CD4-positive, alpha-beta T cell treated with Interleukin-21 for 1 hour (primary cell): ENCODE data around the gene C1QTNF8.

Source experiments
- DNase-seq: peaks from one replicate; pipeline ENCODE4 v3.0.0-alpha.2; 2020

Gene C1QTNF8

DNA sequence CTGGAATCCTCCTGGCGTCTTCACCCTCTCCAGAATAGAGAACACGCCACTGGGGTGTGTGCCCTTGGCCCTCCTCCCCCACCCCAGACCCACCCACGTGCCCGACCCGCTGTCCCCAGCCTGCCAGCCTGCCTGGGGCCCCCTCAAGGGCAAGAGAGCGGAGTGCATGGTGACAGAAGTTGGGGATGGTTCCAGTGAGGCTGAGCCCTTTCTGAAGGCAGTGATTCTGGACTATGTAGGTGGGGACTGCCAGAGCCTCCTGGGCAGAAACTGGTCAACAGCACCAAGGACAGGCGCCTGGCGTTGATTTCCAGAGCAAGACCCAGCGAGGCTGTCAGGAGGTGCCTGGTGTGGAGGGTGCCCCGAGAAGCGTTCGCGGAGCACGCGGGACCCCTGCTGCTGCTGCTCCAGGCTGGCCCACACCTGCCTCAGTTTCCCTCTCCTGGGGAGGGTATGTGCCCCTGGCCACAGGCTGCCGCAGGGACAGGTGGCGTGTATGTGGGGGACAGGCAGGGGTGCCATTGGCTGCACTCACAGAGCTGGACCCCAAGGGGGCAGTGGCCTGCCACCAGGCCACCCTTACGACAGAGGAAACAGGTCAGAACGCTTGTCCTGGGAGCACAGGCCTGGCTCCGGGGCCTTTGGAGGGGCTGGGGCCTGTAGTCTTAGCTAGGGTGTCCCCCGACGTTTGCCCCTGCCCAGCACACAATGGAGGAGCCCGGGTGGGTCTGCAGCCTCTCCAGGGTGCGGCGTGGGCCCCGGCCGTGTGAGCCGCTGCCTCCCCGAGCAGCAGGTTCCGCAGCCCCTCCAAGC is 22.3 kb downstream of the C1QTNF8 start:
- no peak for DNase-seq

DNA sequence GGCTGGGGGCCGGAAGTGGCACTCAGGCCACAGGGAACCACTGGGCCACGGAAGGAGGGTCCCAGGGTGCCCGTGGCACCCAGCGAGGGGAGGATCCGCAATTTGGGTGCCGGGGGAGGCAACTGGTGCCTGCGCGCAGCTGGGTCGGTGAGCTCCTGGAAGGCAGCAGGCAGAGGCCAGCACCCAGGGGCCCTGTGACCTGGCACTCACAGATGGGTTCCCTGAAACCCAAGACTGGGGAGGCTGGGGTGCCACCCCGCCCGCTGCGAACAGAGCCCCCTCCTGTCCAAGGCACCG is 22.8 kb downstream of the C1QTNF8 start:
- DNase-seq = no peak

DNA sequence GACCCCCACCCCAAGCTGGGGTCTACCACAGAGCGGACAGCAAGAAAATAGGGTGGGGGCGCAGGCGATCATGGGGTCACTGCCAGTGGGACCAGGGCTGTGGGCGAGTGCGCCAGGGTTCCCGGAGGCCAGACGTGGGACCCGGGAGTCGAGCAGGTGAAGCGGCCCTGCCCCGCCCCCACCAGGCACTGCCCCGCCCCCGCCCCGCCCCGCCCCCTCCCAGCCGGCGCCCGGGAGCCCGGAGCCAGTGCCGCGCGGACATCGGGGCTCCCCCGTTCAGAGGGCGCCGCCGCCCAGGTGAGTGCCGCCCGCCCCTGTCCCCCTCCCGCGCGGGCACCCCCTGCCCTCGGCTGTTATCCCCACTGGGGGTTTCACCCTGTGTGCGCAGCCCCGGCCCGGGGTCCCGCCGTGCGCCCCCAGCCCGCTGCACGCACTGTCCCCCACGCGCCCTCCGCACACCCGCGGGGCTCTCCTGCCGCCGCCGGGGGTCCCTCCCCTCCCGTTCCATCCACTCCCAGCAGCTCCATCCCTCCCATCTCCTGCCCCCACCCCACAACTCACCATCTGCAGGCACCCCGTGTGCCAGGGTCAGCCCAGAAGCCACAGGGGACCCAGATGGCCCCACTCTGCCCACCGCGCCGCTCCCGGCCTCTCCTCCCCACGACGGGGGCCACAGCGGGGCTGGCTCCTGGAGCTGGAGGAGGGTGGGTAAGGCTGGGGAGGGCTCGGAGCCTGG is 23.4 kb downstream of the C1QTNF8 start, which contains the start of gene SSTR5:
TSS of gene SSTR5 (plus strand) at position 222 of the 736 bp plus-strand sequence. CDS start 6,122 bp downstream, outside the sequence.
- DNase-seq = no peak

DNA sequence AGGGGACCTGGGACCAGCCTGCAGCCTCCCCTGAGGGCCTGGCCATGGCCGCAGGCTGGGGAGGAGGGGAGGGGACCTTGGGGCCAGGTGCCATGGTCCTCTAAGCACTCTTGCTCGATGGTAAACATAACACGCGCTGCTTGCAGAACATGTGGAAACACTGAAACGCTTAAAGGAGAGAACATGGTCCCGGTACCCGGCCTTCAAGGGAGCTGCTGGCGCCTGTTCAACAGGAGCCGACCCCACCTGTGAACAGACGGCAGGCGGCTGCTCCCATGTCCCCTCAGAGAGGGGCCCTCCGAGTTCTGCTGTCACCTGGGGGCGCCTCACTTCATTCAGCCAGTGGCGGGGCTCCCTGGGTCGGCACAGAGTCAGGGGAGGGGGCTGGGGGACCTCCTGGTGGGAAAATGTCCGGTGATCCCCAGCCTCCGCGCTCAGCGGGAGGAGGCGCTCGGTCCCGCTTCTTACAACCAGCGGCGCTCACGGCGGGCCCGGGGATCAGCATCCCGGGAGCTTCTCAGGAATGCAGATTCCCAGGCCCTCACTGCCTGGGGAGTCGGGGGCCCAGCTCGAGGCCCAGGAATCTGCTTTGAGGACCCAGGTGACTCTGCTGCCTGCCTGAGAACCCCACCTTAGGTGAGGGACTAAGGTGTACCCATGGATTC is 24.4 kb downstream of the C1QTNF8 start:
- no peak for DNase-seq

DNA sequence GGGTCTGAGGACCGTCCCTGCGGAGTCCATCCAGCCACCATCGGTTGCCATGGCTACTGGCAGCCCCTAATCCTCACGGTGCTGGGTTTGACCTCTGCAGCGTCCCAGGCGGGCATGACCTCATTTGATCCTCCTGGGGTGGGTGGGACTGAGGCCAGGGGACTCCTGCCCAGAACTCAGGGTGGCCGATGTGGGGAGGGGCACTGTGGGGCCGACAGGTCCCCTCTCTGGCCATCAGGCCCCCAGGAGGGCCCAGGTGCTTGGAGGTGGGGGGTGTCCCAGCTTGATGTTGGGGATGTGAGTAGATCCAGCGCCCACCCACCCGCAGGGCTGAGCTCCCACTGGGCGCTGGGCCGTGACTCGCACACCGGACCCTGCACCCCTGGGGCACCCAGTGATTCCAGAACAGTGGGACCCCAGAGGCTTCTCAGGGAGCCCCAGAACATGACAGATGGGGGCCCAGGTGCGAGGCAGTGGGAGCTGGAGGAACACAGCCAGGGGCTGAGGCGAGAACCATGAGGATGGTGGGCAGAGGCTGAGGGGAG is 25.1 kb downstream of the C1QTNF8 start:
- no peak for DNase-seq

DNA sequence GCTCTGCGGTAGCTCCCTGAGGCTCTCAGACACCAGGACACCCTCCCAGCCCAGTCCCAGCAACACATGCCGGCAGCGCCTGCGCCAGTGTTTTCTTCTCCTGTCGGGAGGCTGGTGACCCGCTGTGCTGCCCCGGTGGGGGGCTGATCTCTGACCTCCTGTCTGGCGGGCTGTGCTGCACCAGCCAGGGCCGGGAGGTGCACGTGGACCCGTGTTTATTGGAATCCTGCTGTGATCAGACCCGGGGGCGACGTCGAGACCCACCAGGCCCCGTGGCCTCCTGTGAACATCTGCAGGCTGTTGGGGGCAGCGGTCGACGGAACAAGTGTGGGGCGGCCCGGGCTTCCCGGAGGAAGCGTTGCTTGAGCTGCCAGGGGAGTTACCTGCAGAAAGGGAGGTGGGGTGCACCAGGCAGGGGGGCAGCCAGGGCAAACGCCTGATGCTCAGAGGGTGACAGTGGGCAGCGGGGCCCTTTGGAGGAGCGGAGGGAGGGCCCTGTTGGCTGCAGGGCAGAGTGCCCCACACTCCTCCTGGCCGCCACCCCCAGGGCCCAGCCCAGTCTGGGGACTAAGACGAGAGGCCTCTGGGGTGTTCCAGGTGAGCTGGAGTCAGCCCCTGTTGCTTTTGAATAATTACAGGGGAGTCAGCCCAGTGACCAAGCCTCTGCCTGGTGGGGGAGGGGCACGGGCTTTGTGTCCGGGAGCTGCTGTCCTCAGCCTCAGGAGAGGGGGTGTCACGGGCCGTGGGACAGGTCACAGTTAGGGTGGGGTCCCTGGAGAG is 25.8 kb downstream of the C1QTNF8 start:
- DNase-seq = no peak

DNA sequence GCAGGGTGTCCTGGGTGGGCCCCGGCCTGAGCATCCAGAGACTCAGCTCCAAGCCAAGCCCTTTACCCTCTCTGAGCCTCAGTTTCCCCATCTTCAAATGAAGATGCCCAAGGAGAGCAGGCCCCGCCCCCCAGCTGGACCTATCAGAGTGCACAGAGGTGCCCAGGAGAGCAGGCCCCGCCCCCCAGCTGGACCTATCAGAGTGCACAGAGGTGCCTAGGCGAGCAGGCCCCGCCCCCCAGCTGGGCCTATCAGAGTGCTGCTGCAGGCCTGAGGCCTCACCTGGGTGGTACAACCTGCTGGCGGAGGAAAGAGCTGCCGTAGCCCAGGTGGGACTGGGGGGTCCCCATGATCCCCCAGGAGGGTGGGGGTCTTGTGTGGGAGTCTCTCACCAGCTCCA is 26.9 kb downstream of the C1QTNF8 start:
- DNase-seq = no peak

DNA sequence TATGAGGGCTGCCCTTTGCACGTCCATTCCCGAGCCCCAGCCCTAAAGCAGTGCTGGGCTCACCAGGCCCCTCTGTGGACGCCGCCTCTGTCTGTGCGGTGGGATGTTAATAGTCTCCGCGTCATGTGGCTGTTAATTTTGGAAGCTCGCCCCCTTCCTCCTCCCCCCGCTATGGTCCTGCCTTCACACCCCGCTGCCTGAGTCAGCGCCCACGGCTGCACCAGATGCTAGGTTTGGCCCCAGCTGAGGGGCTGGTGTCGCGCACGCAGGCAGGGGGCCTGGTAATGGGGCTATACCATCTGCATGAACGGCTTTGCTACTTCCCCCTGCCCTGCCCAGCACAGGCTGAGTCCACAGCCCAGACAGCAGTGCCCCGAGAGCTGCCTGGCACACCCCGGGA is 27.6 kb downstream of the C1QTNF8 start:
- no peak for DNase-seq

DNA sequence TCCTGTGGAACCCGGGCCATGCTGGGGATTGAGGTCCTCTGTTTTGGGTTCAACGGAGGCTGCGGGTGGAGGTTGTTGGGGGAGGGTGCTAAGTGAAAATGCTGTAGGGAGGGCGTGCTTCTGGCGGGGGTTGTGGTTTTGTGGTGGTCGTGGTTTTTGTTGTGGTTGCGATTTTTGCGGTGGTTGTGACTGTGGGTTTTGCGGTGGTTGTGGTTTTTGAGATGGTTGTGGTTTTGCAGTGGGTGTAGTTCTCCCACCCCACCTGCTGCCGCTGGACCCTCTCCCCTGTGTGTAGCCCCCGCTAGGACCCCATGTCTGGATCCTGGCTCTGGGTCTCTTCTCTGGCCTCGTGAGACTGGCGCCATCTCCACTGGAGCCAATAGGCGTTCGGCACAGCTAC is 28.4 kb downstream of the C1QTNF8 start:
- DNase-seq = no peak

DNA sequence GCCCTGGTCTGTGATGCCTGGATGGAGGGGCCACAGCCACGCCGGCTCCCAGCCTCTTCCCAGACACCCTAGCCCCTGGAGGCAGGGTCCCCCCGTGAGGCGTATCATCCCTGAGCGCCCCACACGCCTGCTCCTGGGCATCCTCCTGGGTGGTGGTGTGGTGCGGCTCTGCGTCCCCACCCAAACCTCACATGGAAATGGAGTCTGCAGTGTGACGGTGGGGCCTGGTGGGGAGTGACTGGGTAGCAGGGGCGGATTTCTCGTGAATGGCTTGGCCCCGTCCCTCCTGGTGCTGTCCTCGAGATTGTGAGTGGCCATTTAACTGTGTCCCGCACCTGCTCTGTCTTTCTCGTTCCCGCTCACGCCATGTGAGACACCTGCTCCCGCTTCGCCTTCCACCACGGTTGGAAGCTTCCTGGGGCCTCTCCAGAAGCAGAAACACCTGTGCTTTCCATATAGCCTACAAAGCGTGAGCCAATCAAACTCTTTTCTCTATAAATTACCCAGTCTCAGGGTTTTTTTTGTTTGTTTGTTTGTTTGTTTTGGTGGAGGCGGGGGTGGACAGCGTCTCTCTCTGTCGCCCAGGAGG is 29.4 kb downstream of the C1QTNF8 start:
- no peak for DNase-seq

DNA sequence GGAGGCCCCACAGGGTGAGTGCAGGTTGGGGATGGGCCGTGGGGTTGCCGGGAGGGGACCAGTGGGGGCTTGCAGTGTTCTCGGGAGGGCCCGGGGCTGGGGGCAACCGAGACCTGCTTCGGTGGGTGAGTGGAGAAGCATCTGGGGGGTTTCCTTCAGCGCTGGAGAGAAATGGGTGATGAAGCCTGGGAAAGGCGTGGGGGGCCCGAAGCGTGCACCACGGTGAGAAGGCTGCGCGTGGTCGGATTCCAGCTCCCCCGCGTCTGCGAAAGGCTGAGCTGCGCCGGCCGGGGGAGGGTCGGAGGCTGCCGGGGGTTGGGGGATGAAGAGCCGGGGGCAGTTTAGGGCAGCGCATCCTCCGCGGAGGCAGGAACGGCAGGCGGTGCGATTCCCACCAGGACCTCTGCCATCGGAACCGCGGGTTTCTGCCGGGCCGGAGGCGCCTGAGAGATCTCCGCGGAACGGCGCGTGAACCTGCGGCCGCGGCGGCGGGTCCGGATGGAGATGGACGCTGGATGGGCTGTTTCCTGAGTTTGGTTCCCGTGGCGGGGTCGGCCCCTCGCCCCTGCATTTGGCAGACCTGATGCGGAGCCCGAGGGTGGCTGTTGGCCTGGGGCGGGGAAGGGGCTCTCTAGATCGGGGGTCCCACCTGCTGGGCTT is 30.4 kb downstream of the C1QTNF8 start:
- DNase-seq = no peak

DNA sequence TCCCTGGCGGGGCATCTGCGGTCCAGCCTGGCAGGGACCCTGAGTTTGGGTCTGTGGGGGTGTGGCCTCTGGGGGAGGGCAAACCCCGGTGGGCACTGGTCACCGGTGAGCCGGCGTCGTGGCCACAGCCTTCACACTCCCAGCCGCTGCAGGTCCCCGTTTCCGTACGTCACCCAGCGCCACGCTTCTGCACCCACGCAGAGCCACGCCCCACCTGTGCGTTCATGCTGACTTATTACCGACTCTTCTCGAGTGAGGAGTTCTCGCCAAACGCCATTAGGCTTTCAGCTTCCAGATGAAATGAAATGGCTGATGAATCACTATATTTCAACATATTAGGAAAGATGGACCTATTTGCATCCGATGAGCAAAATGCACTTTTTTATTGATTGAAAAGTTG is 32.3 kb downstream of the C1QTNF8 start:
- no peak for DNase-seq

DNA sequence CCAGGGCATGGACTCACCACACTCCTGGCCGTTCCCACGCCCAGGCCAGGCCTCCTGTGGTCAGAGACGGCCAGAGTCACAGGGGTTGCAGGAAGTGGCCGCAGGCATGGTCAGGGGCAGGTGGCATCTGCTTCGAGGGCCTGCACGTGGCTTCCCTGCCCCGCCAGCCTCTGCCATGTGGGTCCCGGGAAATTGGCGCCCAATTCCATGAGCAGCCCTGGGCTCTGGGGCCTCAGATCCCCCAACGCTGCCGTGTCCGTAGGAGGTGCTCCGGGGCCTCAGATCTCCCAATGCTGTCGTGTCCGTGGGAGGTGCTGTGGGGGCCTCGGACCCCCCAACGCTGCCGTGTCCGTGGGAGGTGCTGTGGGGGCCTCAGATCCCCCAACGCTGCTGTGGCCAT is 33.1 kb downstream of the C1QTNF8 start:
- DNase-seq = no peak

DNA sequence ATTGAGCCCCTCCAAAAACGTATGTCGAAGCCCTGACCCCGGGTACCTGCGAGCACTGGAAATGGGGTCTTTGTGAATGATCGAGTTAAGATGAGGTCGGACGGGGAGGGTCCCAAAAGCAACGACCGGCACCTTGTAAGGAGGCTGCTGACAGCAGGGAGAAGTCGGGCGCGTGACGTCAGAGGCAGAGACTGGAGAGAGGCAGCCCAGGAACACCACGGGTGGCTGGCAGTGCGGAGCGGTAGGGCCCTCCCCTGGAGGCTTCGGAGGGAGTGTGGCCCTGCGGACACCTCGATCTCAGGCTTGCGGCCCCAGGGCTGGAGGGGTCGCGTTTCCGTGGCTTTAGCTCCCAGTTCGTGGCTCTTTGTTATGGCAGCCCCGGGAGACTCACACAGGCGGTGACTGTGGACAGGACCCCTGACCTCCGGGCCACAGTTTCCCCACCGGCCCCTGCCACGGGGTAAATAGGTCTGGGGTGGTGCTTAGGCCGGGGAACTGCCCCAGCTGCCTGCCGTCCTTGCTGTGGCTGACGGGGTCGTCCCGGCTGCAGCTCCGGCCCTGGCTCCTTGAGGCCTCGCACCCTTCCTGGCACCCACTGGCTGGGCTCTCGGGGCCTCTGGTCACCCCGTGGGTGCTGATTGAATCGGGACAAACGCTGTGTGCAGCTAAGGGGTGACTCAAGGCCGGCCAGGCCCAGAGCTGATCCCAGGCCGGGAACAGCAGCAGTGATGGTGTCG is 34.1 kb downstream of the C1QTNF8 start:
- DNase-seq = no peak

DNA sequence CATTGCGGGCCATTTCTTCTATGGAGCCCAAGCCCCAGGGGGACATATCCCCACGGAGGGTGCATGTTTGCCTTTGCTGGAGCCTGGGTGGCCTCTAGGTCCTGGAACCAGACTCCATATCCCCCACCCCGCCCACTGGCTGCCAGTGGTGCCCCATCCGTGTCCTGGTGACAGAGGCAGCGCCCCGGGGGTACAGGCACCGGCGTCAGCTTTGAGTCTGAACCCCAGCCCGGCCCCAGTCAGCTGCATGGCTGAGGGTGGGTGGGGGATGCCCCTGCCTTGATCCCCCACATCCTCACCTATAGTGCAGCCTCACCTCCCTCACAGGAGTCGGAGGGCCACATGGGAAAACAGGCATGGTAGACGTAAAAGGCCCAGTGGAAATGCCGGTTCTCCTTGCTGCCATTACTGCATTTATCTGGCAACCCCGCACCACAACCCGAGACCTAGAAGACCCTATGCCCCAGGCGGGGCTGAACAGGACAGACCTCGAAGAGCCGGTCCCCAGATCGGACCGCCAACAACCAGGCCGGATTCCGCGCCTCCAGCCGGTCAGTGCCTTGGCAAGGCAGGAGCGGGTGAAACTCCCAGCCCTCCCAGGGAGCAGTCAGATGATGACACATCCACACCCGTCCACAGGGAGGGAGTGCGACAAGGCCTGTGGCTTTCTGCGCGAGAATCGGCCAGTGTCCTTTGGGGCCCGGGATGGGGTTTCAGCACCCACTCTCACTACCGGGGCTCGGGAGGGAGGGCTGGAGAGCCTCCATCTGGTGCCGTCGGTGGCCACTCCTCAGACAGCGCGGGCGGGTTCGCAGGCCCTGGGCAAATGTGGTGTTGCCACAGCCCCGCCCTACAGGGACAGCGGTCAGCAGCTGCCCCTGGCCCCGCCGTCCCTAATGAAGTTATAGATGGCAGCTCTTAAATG is 35.4 kb downstream of the C1QTNF8 start:
- DNase-seq = no peak

DNA sequence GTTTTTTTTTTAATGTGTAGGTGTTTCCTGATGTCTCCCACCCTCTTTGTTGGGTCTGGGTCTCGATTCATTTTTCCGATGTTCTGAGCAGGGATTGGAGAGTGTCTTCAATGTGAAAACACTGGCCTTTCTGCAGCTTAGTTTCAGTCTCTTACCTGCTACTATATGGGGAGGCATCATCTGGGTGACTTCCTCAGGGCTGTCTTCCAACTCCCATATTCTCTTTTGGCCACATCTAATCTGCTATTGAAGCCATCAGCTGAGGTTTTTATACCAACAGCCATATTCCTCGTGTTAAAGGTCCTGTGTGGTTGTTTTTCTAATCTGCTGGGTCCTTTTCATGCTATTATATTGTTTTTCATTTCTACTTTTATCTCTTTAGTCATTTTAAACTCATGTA is 36.7 kb downstream of the C1QTNF8 start:
- DNase-seq = no peak

DNA sequence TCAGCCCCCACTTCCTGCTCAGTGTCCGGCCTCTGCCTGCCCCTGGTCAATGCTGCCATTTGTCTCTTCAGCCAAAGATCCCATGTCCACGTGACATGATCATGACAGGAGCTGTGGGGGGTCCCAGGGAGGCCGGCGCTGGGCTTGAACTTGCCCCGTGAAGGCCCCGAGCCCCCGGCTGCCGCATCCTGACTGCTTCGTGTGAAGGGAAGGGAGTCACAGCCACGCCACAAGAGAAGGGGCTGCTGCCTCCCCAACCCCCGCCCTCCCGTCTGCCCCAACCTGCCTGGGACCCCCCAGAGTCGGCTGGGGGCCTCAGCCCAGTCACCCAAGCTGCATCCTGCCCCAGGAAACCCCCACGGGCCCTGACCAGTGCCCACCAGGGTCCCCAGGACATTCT is 37.8 kb downstream of the C1QTNF8 start:
- no peak for DNase-seq

DNA sequence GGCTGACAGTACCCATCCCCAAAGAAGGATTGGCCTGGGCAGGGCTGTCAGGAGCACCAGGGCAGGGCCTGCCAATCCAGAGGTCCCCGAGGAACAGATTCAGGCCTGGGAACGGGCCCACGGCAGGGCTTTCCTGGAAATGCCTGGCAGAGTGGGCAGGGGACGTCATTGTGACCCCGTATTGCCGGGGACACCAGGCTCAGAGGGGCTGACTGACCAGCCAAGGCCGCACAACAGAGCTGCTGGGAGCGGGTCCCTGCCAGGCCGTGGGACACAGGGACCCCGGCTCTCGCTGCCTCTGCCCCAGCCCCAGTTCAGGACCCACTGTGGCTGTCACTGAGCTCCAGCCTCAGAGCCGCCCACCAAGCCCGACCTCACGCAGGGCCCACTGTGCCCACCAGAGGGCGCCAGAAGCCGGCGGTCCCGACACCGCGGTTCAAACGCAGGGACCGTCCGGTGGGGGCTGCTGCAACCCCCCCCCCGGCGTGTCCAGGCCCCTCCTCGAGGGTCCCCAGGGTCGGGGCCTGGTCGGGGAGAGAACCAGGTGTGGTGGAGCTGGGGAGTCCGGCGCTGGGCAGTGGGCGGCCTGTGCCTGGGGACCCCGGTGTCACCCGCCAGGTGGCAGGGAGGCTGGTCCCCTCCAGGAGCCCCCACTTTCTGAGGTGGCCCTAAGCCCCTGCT is 38.7 kb downstream of the C1QTNF8 start:
- DNase-seq = peak; percentile 53

DNA sequence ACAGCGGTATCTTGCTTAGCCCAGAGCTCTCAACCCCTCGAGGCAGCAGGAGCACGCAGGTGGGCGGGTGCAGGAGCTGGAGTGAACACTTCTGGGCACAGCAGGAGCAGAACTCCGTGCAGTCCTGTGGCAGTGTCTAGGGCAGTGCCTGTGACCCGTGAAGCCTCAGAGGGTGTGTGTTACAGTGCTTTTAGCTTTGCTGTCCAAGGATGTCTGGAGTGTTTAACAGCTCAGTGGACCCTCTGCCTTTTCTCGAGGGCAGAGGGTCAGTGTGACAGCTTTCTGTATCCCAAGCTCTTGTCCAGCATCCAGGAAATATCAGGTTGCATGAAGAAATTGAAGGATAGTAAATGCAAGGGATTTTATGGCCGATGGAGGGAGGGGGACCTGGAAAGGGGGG is 39.8 kb downstream of the C1QTNF8 start:
- DNase-seq = no peak

DNA sequence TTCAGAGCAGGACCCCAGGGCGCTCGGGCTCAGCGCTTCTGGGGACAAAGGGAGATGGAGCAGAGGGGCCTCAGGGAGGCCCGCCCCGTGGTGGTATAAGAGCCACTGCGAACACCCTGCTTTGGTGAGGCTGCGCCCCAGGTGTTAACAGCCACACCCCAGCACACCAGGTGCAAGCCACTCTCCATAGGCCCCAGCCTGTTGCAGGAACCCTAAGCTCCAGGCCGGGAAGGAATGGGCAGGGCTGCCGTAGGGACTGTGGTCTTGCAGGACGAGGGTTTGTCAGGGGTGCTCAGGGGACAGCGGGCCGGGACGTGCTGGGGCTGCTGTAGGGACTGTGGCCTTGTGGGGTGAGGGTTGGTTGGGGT is 40.5 kb downstream of the C1QTNF8 start:
- DNase-seq = no peak
